ENCODE measurements around the gene COBL. TPM values are rescaled to one million over a fixed set of nuclear protein-coding genes. Genes with fewer than 3 reads are reported as not detected.

Gene COBL
- total RNA-seq, 1 experiment from 2014 or later: 52.3 TPM

- H3K4me3 Mint-ChIP-seq: no peak overlapping the region
- Histone ChIP-seq H2AFZ (ENCODE audit: low read length) (no peak overlapping the region), H2BK120ac (ENCODE audit: low read depth, low read length, poor library complexity, severe bottlenecking) (no peak overlapping the region), H2BK12ac (ENCODE audit: insufficient read length, low read depth, low read length) (no peak overlapping the region), H3K23ac (ENCODE audit: insufficient read length, low read depth, low read length) (no peak overlapping the region), H3K4me2 (ENCODE audit: insufficient read depth, insufficient read length, low read length) (no peak overlapping the region), H3K14ac (ENCODE audit: insufficient read depth, low read length) (no peak overlapping the region; the same call in 1 of the 2 replicates), H3K9me3 (ENCODE audit: control insufficient read depth, low read depth, low read length) (no peaks in the 10 kb centered on the region), H2BK5ac (ENCODE audit: insufficient read length, low read length) (no peak overlapping the region), H3K27ac (ENCODE audit: insufficient read length, low read depth, low read length) (no peak overlapping the region), H3K9ac (ENCODE audit: extremely low read depth, insufficient read length, low read length) (no peak overlapping the region), H3K18ac (ENCODE audit: insufficient read length, low read depth, low read length) (no peak overlapping the region), H3K23me2 (ENCODE audit: insufficient read length, low read depth, low read length, poor library complexity, severe bottlenecking) (no peaks in the 10 kb centered on the region), H3K27me3 (ENCODE audit: insufficient read depth, low read length) (no peaks in the 10 kb centered on the region; the same call in 1 of the 2 replicates), H3K79me2 (ENCODE audit: insufficient read depth, low read length) (peaks cover 4% of the 10 kb centered on the region; the same call in 1 of the 2 replicates), H4K5ac (ENCODE audit: insufficient read length, low read depth, low read length) (no peak overlapping the region), H3T11ph (ENCODE audit: low read length) (no peak overlapping the region), H3K4ac (ENCODE audit: low read depth, low read length) (no peak overlapping the region), H3K4me1 (ENCODE audit: insufficient read depth, low read length) (peaks cover 12% of the 10 kb centered on the region; the same call in 1 of the 2 replicates), H3K79me1 (ENCODE audit: insufficient read depth, low read depth, low read length, poor library complexity, severe bottlenecking) (peaks cover 2% of the 10 kb centered on the region), H2BK20ac (ENCODE audit: low read depth, low read length, poor library complexity, severe bottlenecking) (no peak overlapping the region), H3K56ac (ENCODE audit: insufficient read length, low read depth, low read length) (no peak overlapping the region), H2AK5ac (ENCODE audit: insufficient read length, low read length) (no peak overlapping the region), H4K91ac (ENCODE audit: insufficient read length, low read depth, low read length) (no peak overlapping the region), H4K20me1 (ENCODE audit: control insufficient read depth, insufficient read depth, insufficient read length) (no peaks in the 10 kb centered on the region), H2BK15ac (ENCODE audit: low read depth, low read length) (no peak overlapping the region), H4K8ac (replicated peaks; ENCODE audit: insufficient read length, low read depth, low read length) (no peak overlapping the region)
- H3K9me3 Mint-ChIP-seq: no peaks in the 10 kb centered on the region
- WGBS (ENCODE audit: extremely low coverage, insufficient read length, low lambda C conversion rate): no CpG with 5 or more reads among the region's 3 CpGs
- no peak for DNase-seq
- no peaks in the 10 kb centered on the region for H3K36me3 Mint-ChIP-seq (ENCODE audit: insufficient read depth in 1 of 3, low read depth in 3 of 3)
- no peaks in the 10 kb centered on the region for H3K27me3 Mint-ChIP-seq (ENCODE audit: low read depth)
- TF ChIP-seq CTCF (conservative IDR thresholded peaks at IDR 0.05): no peak
- H3K27ac Mint-ChIP-seq: peak overlapping the region in 2 of 3 experiments; percentile 30 to 80; a peak in 4 of 7 replicates
- peaks cover 39 to 52% of the 10 kb centered on the region in 2 experiments for H3K4me1 Mint-ChIP-seq
These were observed 26.3 kb downstream of the COBL start for GRCh38 chr7:51290304-51290637.

Measured in H9 (cell line).